CD4-positive, alpha-beta T cell treated with Interleukin-15 for 4 hours (primary cell): ENCODE data around the gene NXT1.
"Not testable (repeated sequence)": the region's sequence is repeated elsewhere in the genome, so short reads cannot be mapped to it uniquely, and the experiment has no call there.

ENCODE experiments used
- DNase-seq: peaks from one replicate; pipeline ENCODE4 v3.0.0-alpha.2; 2020; ENCODE audit warnings: low spot score

NXT1 gene

DNA sequence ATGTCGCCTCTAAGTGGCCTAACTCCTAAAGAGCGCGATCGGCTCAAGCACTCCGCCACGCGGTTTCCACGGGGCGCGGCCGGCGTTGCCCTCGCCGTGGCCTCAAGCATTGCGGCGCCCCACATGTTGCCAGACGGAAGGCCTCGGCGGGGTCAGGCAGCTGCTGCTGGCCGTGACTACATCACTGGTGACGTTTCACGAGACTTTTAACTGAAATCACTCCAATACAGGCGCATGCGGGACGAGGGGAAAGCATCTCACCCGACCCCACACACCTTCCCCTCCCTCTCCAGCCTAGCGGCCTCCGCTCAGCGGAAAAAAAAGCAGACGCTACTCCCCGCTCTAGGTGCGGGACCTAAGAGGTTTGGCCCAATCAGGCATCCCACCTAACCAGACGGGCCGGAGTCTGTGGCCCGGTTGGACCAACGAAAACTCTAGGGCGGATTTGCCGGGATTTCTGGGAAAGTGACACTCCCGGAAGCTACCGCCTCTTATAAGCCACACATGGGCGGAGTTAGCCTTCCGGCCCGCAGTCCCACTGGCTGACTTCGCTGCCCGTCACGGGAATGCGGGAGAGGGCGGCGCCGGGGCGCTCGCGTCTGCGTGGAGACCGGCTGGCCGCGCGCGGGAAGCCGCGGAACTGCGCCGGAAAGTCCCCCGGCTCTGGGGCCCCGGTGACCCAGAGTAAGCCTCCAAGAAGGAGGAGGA lies at the start of gene NXT1:
TSS of gene NXT1 (plus strand) at position 596 of the 708 bp plus-strand sequence. CDS start 3,251 bp downstream, outside the sequence.
- peak; percentile 98 for DNase-seq

DNA sequence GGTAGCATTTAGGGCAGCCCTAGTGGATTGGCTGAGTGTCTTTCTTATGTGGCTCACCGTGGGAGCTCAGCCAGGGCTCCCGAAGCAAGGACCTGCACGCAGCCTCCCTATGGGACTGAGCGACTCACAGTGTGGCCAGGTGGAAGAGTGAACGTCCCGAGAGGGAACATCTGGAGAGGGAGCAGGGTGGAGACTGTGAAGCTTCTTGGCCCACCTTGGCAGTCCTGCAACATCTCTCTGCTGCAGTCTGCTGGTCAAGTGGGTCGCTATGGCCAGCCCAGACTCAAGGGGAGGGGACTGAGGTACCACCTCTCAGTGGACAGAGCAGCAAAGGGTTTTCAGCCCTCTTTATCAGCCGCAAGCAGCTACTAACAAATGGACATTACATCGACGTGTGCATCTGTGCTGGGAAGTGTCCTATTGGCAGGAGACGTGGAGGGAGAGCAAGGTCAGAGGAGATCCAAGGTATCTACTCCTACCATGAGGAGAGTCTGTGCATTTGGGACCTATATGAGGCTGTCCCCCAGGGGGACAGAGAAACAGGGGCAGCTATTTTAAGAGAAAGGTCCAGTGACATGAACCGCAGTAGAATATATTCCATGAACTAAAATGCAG lies 49.0 kb upstream of the NXT1 start:
- no peak for DNase-seq

DNA sequence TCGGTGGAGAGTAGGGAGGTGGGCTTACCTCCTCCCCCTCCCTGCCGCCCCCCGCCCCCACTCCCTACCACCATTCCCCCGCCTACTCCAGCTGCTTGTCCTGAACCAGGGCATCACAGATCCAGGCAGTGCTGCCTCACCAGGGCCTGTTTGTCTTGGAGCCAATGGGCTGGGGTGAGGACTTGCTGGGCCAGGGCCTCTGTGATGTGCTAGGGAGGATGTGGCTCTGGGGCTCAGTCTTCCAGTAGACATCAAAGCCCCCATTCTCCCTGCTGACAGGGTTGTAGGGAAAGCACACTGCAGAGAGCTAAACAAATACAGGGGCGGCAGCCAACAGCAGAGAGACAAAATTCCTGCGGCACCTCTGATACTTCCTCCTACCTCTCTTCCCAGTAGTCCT lies 48.2 kb upstream of the NXT1 start:
- DNase-seq, result no peak

DNA sequence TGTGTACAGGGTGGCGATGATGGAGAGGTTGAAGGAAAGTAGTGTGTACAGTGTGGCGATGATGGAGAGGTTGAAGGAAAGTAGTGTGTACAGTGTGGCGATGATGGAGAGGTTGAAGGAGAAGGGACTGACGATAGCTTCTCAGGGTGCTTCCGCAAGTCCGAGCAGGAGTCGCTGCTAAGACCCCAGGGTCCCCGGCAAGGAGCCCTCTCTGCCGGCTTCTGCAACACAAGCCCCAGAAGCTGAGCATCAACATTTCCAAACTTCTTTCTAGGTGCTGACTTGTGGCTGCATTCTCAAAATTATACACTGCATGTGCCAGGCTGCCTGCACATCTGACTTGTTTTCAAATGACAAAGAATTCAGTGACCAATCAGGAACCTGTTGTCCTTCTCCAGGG lies 47.8 kb upstream of the NXT1 start:
- no peak for DNase-seq

DNA sequence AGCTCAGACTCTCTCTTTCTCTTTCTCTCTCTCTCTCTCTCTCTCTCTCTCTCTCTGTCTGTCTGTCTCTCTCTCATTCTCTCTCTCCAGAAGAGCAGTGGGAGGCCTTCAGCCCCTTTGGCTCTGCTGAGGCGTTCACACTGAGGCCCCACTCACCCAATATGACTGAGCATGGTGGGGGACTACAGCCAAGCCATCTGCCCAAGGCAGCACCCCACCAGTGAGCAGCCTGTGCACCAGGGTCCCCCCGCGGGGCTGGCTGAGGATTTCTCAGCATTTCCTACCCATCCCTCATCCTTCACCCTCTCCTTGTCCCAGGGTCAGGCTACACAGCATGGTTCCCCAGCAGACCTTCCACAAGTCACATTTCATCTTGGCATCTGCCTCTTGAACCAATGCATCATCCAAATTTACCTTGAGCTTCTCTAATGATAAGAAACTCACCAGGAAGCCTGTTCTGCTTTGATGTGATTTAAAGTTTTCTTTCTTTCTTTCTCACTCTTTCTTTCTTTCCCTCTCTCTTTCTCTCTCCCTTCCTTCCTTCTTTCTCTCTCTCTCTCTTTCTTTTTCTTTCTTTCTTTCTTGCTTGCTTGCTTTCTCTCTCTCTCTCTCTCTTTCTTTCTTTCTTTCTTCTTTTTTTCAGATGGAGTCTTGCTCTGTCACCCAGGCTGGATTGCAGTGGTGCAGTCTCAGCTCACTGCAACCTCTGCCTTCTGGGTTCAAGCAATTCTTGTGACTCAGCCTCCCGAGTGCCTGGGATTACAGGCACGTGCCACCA lies 47.1 kb upstream of the NXT1 start:
- DNase-seq, result no peak

DNA sequence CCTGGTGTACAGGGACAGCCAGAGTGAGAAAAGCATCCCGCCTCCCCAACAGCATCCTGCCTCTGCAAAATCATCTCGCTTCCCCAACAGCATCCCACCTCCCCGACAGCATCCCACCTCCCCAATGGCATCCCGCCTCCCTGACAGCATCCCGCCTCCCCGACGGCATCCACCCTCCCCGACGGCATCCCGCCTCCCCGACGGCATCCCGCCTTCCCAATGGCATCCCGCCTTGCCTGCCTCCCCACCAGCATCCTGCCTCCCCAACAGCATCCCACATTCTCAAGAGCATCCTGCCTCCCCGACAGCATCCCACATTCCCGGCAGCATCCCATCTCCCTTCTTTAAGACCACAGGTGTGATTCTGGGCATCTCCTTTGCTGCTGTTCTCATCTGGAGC lies 46.0 kb upstream of the NXT1 start:
- no peak for DNase-seq

DNA sequence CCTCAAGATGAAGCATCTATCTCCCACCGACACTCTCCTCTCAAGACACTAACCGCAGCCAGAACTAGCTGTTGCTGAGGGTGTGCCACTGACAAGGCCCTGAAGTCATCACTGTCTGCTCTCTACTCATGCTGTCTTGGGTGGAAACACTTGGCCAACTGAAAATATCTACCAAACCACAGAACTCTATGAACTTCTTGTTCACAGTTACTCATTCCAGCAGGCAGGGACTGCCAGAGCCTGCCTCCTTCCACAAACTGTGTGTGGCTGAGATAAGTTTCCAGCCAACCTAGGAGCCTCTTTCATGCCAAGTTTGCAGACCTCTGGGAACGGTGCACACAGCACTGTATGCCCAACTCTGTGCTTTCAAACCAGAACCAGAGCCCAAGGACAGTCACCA lies 45.5 kb upstream of the NXT1 start:
- DNase-seq, result no peak

DNA sequence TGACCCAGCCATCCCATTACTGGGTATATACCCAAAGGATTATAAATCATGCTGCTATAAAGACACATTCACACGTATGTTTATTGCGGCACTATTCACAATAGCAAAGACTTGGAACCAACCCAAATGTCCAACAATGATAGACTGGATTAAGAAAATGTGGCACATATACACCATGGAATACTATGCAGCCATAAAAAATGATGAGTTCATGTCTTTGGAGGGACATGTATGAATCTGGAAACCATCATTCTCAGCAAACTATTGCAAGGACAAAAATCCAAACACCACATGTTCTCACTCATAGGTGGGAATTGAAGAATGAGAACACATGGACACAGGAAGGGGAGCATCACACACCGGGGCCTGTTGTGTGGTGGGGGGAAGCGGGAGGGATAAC lies 43.2 kb upstream of the NXT1 start:
- not testable (repeated sequence) for DNase-seq

DNA sequence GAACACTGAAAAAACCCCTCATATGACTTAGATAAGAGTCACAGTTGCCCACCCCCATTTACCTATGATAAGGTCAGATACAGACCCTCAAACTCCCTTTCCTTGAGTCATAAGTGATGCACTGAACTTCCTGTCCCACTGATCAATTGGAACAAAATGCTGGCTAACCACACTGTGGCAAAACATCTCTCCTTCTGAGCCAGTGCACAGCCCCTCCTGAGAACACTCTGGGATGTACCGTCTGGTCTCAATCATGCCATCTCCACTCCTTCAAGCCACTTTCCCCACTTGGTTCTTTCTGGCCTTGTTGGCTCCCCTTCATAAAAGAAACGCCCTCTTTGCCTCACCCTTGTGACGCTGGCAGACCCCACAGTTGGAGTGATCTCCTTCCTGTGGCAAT lies 42.6 kb upstream of the NXT1 start:
- no peak for DNase-seq

DNA sequence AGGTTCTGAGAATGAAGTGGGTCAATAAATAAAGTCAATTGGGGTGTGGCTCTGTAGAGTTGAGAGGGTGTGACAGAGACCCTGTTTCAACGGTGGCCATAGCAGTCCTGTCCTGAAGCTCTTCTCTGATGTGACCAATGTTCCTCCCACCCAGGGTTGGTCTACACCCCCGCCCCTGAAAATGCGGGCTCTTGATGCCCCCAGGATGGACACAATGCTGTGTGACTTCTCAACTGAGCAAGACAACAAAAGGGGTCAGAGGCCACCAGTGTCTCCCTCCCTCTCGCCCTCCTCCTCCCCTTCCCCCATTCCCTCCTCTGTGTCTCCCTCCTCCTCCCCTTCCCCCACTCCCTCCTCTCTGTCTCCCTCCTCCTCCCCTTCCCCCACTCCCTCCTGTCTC lies 41.7 kb upstream of the NXT1 start:
- DNase-seq, result no peak

DNA sequence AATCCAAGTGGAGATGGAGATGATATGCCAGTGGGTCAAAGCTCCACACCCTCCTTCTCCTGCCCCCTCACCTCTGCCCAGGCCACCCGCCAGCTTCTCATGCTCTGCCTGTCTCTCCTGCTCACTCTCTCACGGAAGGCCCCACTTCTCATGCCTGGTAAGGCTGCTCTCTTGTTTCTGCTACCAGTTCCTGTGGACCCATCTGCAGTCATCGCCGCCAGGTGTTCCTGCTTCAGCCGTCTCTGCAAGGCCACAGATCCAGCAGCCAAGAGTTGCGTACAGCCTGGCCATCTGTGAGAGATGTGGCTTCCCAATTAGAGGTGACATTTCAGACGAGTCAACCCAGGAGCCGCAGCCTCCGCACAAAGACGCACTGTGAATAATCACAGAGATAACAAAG lies 40.8 kb upstream of the NXT1 start:
- no peak for DNase-seq

DNA sequence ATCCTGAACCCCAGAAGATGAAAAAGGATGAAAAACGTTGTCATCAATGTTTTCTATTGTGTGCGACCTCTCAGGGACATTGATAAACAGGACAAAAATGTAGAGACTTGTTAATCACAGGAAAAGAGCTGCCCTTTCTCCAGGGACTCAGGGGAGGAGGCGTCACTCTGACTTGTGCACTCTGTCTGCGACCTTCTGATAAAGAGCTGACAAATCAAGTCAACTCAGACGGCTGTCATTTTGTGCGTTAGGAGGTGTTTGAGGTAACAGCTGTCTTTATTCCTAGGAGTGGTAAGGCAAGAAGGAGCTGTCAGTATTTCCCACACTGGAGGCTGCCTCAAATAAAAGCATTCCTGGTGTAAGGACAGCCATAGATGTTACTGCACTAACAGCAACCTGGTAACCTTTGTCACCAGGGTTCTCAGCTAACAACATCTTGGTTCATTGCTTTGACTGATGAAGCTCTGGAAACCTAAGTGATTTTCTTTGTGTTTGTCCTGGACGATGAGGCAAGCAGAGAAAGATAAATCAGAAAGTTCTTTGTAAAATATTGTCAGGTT lies 38.6 kb upstream of the NXT1 start:
- DNase-seq, result no peak

DNA sequence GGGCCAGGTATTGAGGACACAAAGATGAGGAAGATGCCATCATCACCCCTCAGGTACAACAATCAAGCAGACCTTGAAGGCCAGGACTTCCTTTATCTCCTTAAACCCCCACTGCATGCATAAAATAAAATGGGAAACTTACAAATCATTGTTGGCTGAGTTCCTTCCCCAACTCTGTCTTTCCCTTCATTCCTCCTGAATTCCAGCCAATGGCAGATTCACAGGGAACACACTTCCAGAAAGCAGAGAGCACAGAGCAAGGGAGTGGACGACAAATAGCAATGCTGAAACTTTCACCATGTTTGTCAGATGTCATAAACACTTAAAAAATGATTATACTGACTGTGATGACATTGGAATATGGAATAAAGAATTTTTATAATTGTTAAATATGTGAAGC lies 37.3 kb upstream of the NXT1 start:
- DNase-seq, result no peak

DNA sequence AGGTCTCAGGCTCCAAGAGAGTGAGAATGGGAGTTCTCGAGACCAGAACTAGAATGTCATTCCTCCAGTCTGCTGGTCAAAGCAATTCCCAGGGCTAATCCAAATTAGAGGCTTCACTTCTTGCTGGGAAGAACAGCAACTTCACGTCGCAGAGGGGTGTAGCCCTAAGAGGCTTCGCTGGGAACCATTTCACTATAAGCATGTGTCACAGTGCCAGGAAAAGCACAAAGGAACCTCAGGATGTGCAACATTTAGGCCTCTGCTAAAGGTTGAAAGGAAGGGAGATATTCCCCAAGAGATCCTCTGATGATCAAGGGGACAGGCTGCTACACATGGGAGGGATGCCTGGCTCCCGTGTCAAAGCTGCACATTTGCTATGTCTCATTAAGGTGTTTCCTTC lies 35.9 kb upstream of the NXT1 start:
- DNase-seq, result no peak

DNA sequence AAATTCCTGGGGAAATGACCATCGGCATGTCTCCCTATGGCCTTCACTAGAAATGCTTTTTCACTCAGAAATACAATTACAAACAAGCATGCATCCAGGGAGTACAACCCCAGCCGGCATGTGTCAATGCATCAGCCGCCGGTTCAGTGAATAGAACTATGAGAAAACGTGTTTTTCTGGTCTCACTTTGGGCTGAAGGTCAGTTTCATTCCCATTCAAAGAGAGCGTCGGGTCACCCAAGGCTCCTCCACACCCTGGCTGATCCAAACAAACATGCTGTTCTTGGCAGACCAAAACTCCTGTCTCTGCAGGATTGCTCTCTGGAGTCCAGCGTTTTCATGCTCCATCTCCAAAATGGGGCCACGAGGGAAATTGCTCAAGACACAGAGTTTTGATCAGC lies 35.5 kb upstream of the NXT1 start:
- no peak for DNase-seq

DNA sequence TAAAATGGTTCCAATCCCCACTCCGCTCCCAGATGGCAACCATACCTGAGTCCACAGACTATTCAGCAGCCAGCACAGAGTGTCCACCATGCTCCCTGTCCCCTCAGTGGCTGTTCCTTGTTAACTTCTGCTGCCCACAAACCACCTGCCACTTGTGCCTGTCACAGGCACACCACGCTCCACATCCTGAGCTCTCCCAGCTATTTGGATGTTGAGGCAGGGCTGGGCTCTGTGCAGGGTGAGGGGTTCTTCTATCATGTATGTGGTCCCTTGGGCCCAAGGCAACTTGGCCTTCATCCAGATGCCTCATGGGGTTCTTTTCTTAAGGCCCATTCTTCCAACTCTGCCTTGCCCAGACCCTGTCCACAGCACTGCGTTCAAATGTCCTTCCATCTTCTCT lies 34.0 kb upstream of the NXT1 start:
- DNase-seq, result no peak

DNA sequence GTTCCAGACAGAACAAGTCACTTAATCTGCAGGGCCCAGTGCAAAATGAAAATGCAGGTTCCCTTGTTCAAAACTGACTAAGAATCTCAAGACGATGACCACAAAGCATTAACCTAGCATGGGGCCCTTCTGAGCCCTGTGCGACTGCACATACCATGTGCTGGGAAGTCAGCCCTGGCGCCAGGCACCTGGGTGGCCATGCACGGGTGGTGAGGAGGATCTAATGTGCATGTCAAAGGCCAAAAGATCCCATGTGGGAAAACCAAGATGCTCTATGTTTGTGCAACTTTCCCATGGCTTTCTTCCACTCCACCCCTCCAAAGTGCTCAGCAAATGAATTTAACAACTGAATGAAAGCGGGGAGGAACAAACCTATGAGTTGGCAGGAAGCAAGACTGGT lies 33.5 kb upstream of the NXT1 start:
- DNase-seq, result no peak

DNA sequence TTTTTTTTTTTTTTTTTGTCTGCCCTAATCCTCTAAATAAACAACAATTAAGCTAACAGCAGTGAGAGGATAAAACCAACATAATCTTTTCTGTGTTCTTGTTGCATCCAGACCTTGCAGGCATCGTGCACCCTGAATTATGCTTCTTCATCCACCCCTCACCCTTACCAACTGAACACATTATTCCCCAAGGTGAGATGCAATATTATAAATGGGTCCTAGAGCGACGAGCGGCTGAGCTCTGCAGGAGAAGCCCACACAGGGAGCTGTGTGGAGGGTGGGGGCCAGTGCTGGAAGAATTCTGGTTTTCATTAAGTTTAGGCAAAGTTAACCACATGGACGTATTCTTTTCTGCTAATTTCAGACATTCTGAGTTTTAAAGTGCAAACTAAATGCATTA lies 32.2 kb upstream of the NXT1 start:
- no peak for DNase-seq

DNA sequence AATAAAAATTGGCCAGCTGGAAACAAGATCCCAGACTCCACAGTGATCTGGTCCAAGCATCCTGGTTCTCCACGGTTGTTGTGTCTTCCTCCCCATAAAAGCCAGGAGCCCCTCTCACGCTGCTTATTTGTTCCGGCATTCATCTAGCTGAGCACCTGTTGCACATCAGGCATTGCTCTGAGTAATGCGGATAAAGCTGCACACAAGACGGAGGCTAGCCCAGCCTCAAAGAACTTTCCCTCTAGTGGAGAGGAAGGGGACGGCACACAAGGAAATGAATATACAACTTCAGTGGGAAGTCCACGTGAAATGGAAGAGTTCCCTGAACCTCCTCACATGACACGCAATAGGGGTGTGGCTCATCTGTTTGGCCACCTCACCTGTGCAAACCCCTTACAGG lies 30.3 kb upstream of the NXT1 start:
- no peak for DNase-seq

DNA sequence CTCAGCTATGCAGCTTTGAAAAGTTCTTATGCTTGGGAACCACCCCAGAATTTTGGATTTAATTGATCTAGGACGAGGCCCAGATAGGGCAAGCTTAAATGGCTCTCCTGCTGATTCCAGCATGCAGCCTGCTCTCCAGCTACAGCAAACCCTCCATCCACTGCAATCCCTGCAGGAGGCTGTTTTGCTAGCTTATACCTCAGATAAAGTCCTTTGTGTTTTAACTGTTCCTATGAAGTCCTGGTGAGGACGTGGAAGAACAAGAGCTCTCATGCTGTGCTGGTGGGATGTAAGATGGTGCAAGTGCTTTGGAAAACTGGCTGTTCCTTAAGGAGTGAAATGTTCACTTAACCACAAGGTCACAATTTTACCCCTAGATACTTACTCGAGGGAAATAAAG lies 25.5 kb upstream of the NXT1 start:
- no peak for DNase-seq

DNA sequence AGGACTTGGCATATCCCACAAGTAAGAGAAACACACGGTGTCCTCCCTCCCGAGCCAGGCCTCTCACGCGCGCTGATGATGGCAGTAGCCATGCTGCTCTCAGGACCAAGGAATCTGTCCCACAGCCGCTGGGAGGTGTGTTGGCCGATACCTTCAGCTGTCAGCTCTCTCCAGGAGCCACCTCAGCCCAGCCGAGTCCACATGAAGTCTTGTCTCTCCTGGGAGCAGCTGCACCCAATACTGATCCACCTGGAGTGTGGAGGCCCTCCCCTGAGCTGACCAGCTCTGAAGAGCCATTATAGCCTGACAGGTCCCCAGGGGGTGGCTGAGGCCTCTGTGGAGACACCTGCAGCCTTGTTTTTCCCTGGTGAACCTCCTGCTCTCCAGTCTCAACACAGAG lies 23.8 kb upstream of the NXT1 start:
- no peak for DNase-seq

DNA sequence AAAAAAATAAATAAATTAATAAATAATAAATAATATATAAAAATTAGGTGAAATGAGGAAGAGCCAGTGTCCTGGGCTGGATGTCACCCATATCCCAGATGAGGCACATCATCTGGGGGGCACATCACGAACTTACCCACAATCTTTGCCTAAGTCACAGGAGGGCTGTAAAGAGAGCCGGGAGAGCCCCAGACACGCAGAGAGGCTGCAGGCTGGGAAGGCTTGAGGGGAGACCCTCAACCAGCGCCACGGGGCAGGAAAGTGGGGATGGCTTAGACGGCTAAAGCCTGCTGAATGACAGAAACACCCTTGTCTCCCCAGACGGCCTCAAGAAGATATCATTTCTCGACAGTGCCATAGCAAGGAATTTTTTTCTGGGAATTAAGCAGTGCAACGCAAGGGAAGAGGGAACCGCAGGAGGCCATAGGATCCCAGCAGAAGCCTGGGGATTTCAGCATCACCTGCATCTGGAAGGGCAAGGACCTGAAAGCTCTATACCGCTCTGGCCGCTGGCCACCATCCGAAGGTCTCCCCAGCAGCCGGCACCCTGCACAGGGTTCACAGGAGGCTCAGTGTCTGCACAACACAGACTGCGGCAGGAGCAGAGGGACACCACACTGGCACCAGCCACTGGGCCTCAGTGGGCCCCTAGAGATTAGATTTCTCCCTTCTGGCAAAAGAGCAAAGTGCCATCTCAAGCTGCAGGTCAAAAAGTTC lies 22.8 kb upstream of the NXT1 start:
- no peak for DNase-seq
